ENCODE data around the gene RAB44. TPM values are rescaled to one million over a fixed set of nuclear protein-coding genes. Genes with fewer than 3 reads are reported as not detected.

The RAB44 gene
- total and polyA plus RNA-seq, 2 of the 13 experiments (the other 11 are each of a cell fraction or from before 2014, with no cell fraction given), result not detected

GRCh38 chr6:36662827-36663256 is 34.8 kb upstream of the RAB44 start (continued):
- TF ChIP-seq, protein P1, sequence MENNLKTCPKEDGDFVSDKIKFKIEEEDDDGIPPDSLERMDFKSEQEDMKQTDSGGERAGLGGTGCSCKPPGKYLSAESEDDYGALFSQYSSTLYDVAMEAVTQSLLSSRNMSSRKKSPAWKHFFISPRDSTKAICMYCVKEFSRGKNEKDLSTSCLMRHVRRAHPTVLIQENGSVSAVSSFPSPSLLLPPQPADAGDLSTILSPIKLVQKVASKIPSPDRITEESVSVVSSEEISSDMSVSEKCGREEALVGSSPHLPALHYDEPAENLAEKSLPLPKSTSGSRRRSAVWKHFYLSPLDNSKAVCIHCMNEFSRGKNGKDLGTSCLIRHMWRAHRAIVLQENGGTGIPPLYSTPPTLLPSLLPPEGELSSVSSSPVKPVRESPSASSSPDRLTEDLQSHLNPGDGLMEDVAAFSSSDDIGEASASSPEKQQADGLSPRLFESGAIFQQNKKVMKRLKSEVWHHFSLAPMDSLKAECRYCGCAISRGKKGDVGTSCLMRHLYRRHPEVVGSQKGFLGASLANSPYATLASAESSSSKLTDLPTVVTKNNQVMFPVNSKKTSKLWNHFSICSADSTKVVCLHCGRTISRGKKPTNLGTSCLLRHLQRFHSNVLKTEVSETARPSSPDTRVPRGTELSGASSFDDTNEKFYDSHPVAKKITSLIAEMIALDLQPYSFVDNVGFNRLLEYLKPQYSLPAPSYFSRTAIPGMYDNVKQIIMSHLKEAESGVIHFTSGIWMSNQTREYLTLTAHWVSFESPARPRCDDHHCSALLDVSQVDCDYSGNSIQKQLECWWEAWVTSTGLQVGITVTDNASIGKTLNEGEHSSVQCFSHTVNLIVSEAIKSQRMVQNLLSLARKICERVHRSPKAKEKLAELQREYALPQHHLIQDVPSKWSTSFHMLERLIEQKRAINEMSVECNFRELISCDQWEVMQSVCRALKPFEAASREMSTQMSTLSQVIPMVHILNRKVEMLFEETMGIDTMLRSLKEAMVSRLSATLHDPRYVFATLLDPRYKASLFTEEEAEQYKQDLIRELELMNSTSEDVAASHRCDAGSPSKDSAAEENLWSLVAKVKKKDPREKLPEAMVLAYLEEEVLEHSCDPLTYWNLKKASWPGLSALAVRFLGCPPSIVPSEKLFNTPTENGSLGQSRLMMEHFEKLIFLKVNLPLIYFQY (CRISPR knock-in tag; IDR thresholded peaks at IDR 0.05; ENCODE audit: borderline replicate concordance), result no peak
- TF ChIP-seq ZFP36L2 (CRISPR knock-in tag; IDR thresholded peaks at IDR 0.05) (no peak), TGIF2 (CRISPR knock-in tag; IDR thresholded peaks at IDR 0.05) (peak; percentile 45; the same call in 1 of the 2 replicates), KDM5B (CRISPR knock-in tag; IDR thresholded peaks at IDR 0.05; ENCODE audit: borderline replicate concordance) (0 out of 2 replicates have a peak, but pooled peaks have one; percentile 43), MED13 (CRISPR knock-in tag; IDR thresholded peaks at IDR 0.05) (no peak), CEBPB (IDR thresholded peaks at IDR 0.05; ENCODE audit: borderline replicate concordance, low read depth, low read length) (peak; percentile 98), ZNF253 (CRISPR knock-in tag; IDR thresholded peaks at IDR 0.05; ENCODE audit: borderline replicate concordance) (no peak), CBX1 (IDR thresholded peaks at IDR 0.05; ENCODE audit: low read depth) (no peak), ZBTB7B (CRISPR knock-in tag; IDR thresholded peaks at IDR 0.05) (0 out of 2 replicates have a peak, but pooled peaks have one; percentile 16), RARG (CRISPR knock-in tag; IDR thresholded peaks at IDR 0.05; ENCODE audit: low read depth) (no peak), HMG20B (CRISPR knock-in tag; conservative IDR thresholded peaks at IDR 0.05) (peak; percentile 57; the same call in 1 of the 2 replicates), TBX2 (CRISPR knock-in tag; IDR thresholded peaks at IDR 0.05; ENCODE audit: borderline replicate concordance) (0 out of 2 replicates have a peak, but pooled peaks have one; percentile 16), ZFP37 (CRISPR knock-in tag; IDR thresholded peaks at IDR 0.05; ENCODE audit: borderline replicate concordance) (no peak), ZNF605 (CRISPR knock-in tag; IDR thresholded peaks at IDR 0.05) (0 out of 2 replicates have a peak, but pooled peaks have one; percentile 36), ZNF619 (CRISPR knock-in tag; IDR thresholded peaks at IDR 0.05) (no peak), POLR2A (IDR thresholded peaks at IDR 0.05; ENCODE audit: insufficient read depth in 1 of 2, low read depth in 2 of 2, low read length in 2 of 2) (no peak), ZNF670 (CRISPR knock-in tag; IDR thresholded peaks at IDR 0.05; ENCODE audit: borderline replicate concordance) (no peak), GATAD2A (CRISPR knock-in tag; IDR thresholded peaks at IDR 0.05) (peak; percentile 88), ZNF337 (CRISPR knock-in tag; IDR thresholded peaks at IDR 0.05; ENCODE audit: borderline replicate concordance, low read depth) (no peak), CBX2 (IDR thresholded peaks at IDR 0.05; ENCODE audit: low read depth, low read length) (no peak), CBX2 (CRISPR knock-in tag; IDR thresholded peaks at IDR 0.05; ENCODE audit: low read depth) (no peak)
- TF ChIP-seq, protein P2, sequence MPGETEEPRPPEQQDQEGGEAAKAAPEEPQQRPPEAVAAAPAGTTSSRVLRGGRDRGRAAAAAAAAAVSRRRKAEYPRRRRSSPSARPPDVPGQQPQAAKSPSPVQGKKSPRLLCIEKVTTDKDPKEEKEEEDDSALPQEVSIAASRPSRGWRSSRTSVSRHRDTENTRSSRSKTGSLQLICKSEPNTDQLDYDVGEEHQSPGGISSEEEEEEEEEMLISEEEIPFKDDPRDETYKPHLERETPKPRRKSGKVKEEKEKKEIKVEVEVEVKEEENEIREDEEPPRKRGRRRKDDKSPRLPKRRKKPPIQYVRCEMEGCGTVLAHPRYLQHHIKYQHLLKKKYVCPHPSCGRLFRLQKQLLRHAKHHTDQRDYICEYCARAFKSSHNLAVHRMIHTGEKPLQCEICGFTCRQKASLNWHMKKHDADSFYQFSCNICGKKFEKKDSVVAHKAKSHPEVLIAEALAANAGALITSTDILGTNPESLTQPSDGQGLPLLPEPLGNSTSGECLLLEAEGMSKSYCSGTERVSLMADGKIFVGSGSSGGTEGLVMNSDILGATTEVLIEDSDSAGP (CRISPR knock-in tag; IDR thresholded peaks at IDR 0.05; ENCODE audit: borderline replicate concordance), result peak; percentile 14; the same call in 1 of the 2 replicates
- TF ChIP-seq, protein P3, sequence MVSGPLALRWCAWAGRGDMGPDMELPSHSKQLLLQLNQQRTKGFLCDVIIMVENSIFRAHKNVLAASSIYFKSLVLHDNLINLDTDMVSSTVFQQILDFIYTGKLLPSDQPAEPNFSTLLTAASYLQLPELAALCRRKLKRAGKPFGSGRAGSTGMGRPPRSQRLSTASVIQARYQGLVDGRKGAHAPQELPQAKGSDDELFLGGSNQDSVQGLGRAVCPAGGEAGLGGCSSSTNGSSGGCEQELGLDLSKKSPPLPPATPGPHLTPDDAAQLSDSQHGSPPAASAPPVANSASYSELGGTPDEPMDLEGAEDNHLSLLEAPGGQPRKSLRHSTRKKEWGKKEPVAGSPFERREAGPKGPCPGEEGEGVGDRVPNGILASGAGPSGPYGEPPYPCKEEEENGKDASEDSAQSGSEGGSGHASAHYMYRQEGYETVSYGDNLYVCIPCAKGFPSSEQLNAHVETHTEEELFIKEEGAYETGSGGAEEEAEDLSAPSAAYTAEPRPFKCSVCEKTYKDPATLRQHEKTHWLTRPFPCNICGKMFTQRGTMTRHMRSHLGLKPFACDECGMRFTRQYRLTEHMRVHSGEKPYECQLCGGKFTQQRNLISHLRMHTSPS (CRISPR knock-in tag; IDR thresholded peaks at IDR 0.05; ENCODE audit: low read depth), result peak; percentile 53; the same call in 1 of the 2 replicates
- TF ChIP-seq, protein P4, sequence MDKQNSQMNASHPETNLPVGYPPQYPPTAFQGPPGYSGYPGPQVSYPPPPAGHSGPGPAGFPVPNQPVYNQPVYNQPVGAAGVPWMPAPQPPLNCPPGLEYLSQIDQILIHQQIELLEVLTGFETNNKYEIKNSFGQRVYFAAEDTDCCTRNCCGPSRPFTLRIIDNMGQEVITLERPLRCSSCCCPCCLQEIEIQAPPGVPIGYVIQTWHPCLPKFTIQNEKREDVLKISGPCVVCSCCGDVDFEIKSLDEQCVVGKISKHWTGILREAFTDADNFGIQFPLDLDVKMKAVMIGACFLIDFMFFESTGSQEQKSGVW (CRISPR knock-in tag; IDR thresholded peaks at IDR 0.05; ENCODE audit: borderline replicate concordance), result no peak
